K562 (cell line): ENCODE data around the gene NDC1. TPM values are rescaled to one million over a fixed set of nuclear protein-coding genes. Genes with fewer than 3 reads are reported as not detected.

ENCODE experiments used
- CBX3 ChIP-seq, 2 experiments: IDR thresholded peaks; 1 replicate in 1 of 2; 2 replicates in 1 of 2; pipeline ENCODE4 v1.6.1; 2012; ENCODE audit warnings: inconsistent platforms in 2 of 2, low read length in 2 of 2, borderline replicate concordance in 1 of 2, control low read depth in 1 of 2
- HDAC6 ChIP-seq: IDR thresholded peaks from 2 replicates; pipeline ENCODE4 v1.6.1; 2012; ENCODE audit warnings: low read depth, mild to moderate bottlenecking, control low read depth, inconsistent platforms, low read length, moderate library complexity
- HDAC8 ChIP-seq: fragments of 450-650 bp; IDR thresholded peaks from 2 replicates; pipeline ENCODE4 v1.6.1; 2016; ENCODE audit warnings: mild to moderate bottlenecking, missing genetic modification characterization, moderate library complexity, missing compliant biosample characterization
- HDGF ChIP-seq: fragments of 450-650 bp; IDR thresholded peaks from 2 replicates; pipeline ENCODE4 v1.6.1; 2016
- ILK ChIP-seq: fragments of 450-650 bp; IDR thresholded peaks from 2 replicates; pipeline ENCODE4 v1.6.1; 2016; ENCODE audit warnings: missing genetic modification characterization, low read depth, mild to moderate bottlenecking, missing compliant biosample characterization, moderate library complexity, borderline replicate concordance
- KAT2B ChIP-seq: IDR thresholded peaks from one replicate; pipeline ENCODE4 v1.6.1; 2012; ENCODE audit warnings: low read depth, mild to moderate bottlenecking, control low read depth, inconsistent platforms, low read length, moderate library complexity
- MAZ ChIP-seq, 2 experiments: fragments of 450-650 bp in 1 of 2; sonication (generic) in 1 of 2; formaldehyde crosslinking; IDR thresholded peaks in 1 of 2; conservative IDR thresholded peaks in 1 of 2; 2 replicates each; pipeline versions ENCODE4 v1.4.0 to v1.5.0; 2020; ENCODE audit warnings: mild to moderate bottlenecking in 1 of 2, missing genetic modification reagents in 1 of 2
- NCOA1 ChIP-seq: fragments of 450-650 bp; IDR thresholded peaks from 2 replicates; pipeline ENCODE4 v1.6.1; 2016; ENCODE audit warnings: low read depth
- NCOA4 ChIP-seq: fragments of 450-650 bp; IDR thresholded peaks from 2 replicates; pipeline ENCODE4 v1.6.1; 2018; ENCODE audit warnings: mild to moderate bottlenecking; ENCODE audit not compliant: partially characterized antibody
- SIRT6 ChIP-seq: IDR thresholded peaks from one replicate; pipeline ENCODE4 v1.6.1; 2012; ENCODE audit warnings: low read depth, mild to moderate bottlenecking, control low read depth, inconsistent platforms, low read length, moderate library complexity
- SPI1 ChIP-seq: IDR thresholded peaks from 2 replicates; pipeline ENCODE4 v1.6.1; 2011; ENCODE audit warnings: low read depth, low read length, control low read depth, borderline replicate concordance
- TAF15 ChIP-seq: fragments of 200-400 bp; formaldehyde crosslinking; IDR thresholded peaks from 2 replicates; pipeline ENCODE4 v1.6.1; 2017; ENCODE audit warnings: mild to moderate bottlenecking, low read depth, low read length, moderate library complexity
- ZNF143 ChIP-seq: sonication (generic); formaldehyde crosslinking; IDR thresholded peaks from 2 replicates; pipeline ENCODE4 v1.9.0; 2022; ENCODE audit warnings: mild to moderate bottlenecking, missing genetic modification reagents
- ZNF766 ChIP-seq: fragments of 200-800 bp; sonication (Bioruptor generic); conservative IDR thresholded peaks from 2 replicates; pipeline ENCODE4 v1.6.1; 2016; ENCODE audit warnings: missing genetic modification characterization, missing compliant biosample characterization
- polyA plus RNA-seq, 8 experiments: library from polyadenylated mRNA; depleted of rRNA in 4 of 8; stranded (reverse) in 5 of 8; unstranded in 3 of 8; fragments of >200 nt; fragmentation: Nextera tagmentation in 2 of 8; fragmentation: Illumina TruSeq in 1 of 8; extraction: Ambion mirVana in 2 of 8; extraction: Trizol in 1 of 8; gene quantifications; 2 replicates each; pipeline versions ENCODE4 v1.2.1 to v1.2.3, GENCODE V29; 2011 to 2014; ENCODE audit warnings: inconsistent platforms in 1 of 8, missing spikeins in 1 of 8
- total RNA-seq, 7 experiments: library from RNA; depleted of rRNA in 6 of 7; stranded (reverse); fragments of >200 nt in 6 of 7; fragmentation: Illumina TruSeq in 2 of 7; extraction: Trizol in 2 of 7; gene quantifications; 2 replicates each; pipeline versions ENCODE4 v1.2.1 to v1.2.3, GENCODE V29; 2011 to 2021; ENCODE audit warnings: low replicate concordance in 1 of 7
- TF ChIP-seq, protein P1 (sequence below): fragments of 250-450 bp; sonication (Bioruptor Pico); IDR thresholded peaks from 2 replicates; pipeline ENCODE4 v1.8.0; 2021; ENCODE audit warnings: moderate library complexity, mild to moderate bottlenecking, inconsistent platforms
- TF ChIP-seq, protein P2 (sequence below): fragments of 250-450 bp; sonication (Bioruptor Pico); IDR thresholded peaks from 2 replicates; pipeline ENCODE4 v1.5.0; 2022; ENCODE audit warnings: mild to moderate bottlenecking
- TF ChIP-seq, protein P3 (sequence below): IDR thresholded peaks from 2 replicates; pipeline ENCODE4 v1.6.1; 2011; ENCODE audit not compliant: insufficient read length; ENCODE audit errors: extremely low read depth
- TF ChIP-seq, protein P4 (sequence below): fragments of 250-450 bp; sonication (Bioruptor Pico); IDR thresholded peaks from 2 replicates; pipeline ENCODE4 v1.4.0; 2020; ENCODE audit warnings: mild to moderate bottlenecking, moderate library complexity, borderline replicate concordance
- TF ChIP-seq, protein P5 (sequence below): fragments of 200-400 bp; formaldehyde crosslinking; IDR thresholded peaks from 2 replicates; pipeline ENCODE4 v1.6.1; 2017; ENCODE audit warnings: mild to moderate bottlenecking, low read depth, low read length, moderate library complexity

NDC1 gene
- total and polyA plus RNA-seq, 9 of the 15 experiments (the other 6 are each of a cell fraction or from before 2014, with no cell fraction given): 26.9 to 102 (median 64.5) TPM

DNA sequence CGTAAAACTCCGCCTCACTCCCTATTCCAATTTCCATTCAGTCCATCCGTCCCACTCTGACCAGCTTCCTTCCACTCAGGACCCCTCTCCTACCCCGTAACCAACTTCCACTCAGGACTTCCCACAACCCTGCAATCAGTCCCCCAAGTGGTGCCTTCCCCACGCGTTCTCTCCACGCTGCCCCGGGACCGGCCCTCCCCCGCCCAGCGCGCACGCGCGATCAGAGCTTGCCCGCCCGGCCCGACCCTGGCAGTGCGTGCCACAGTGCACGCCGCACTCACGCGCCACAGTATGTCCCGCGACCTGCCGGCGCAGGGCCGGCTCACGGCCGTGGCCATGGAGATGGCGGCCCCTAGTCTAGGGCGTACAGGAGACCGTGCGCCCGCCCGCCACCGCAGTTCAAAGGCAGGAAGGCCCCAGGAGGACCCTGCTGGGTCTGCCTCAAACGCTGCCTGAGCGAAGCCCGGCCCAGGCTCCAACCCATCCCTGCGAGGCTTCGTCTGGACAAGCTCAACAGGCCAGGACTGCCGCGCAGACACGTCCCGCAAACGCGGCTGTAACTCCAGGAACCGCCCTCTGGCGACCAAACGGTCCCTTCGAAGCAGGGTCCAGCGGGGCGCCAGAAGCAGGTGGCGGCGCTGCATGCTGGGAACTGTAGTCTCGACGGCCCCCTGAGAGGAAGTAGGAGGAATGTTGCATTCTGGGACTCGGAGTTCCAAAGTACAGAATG is at the start of gene NDC1 (continued):
- TF ChIP-seq, protein P1, sequence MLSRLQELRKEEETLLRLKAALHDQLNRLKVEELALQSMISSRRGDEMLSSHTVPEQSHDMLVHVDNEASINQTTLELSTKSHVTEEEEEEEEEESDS (CRISPR knock-in tag): no peak
- TF ChIP-seq NCOA4 (no peak), KAT2B (no peak), HDGF (no peak), ZNF143 (CRISPR knock-in tag) (peak; percentile 100), MAZ (CRISPR knock-in tag; conservative IDR thresholded peaks at IDR 0.05 in 1 of 2, IDR thresholded peaks at IDR 0.05 in 1 of 2) (peak; percentile 88 to 91), SPI1 (peak; percentile 98), ILK (no peak), TAF15 (no peak), HDAC6 (no peak), NCOA1 (no peak), SIRT6 (no peak), CBX3 (IDR thresholded peaks at IDR 0.05; ENCODE audit: borderline replicate concordance in 1 of 2, low read length in 2 of 2) (peak in 1 of 2 experiments; percentile 79; a peak in 1 of 3 replicates), HDAC8 (tag) (peak; percentile 95), ZNF766 (CRISPR knock-in tag) (no peak; the same call in 1 of the 2 replicates)
- TF ChIP-seq, protein P2, sequence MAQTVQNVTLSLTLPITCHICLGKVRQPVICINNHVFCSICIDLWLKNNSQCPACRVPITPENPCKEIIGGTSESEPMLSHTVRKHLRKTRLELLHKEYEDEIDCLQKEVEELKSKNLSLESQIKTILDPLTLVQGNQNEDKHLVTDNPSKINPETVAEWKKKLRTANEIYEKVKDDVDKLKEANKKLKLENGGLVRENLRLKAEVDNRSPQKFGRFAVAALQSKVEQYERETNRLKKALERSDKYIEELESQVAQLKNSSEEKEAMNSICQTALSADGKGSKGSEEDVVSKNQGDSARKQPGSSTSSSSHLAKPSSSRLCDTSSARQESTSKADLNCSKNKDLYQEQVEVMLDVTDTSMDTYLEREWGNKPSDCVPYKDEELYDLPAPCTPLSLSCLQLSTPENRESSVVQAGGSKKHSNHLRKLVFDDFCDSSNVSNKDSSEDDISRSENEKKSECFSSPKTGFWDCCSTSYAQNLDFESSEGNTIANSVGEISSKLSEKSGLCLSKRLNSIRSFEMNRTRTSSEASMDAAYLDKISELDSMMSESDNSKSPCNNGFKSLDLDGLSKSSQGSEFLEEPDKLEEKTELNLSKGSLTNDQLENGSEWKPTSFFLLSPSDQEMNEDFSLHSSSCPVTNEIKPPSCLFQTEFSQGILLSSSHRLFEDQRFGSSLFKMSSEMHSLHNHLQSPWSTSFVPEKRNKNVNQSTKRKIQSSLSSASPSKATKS (CRISPR knock-in tag): no peak
- TF ChIP-seq, protein P3, sequence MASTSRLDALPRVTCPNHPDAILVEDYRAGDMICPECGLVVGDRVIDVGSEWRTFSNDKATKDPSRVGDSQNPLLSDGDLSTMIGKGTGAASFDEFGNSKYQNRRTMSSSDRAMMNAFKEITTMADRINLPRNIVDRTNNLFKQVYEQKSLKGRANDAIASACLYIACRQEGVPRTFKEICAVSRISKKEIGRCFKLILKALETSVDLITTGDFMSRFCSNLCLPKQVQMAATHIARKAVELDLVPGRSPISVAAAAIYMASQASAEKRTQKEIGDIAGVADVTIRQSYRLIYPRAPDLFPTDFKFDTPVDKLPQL: no peak
- TF ChIP-seq, protein P4, sequence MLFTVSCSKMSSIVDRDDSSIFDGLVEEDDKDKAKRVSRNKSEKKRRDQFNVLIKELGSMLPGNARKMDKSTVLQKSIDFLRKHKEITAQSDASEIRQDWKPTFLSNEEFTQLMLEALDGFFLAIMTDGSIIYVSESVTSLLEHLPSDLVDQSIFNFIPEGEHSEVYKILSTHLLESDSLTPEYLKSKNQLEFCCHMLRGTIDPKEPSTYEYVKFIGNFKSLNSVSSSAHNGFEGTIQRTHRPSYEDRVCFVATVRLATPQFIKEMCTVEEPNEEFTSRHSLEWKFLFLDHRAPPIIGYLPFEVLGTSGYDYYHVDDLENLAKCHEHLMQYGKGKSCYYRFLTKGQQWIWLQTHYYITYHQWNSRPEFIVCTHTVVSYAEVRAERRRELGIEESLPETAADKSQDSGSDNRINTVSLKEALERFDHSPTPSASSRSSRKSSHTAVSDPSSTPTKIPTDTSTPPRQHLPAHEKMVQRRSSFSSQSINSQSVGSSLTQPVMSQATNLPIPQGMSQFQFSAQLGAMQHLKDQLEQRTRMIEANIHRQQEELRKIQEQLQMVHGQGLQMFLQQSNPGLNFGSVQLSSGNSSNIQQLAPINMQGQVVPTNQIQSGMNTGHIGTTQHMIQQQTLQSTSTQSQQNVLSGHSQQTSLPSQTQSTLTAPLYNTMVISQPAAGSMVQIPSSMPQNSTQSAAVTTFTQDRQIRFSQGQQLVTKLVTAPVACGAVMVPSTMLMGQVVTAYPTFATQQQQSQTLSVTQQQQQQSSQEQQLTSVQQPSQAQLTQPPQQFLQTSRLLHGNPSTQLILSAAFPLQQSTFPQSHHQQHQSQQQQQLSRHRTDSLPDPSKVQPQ (CRISPR knock-in tag): no peak
- TF ChIP-seq, protein P5, sequence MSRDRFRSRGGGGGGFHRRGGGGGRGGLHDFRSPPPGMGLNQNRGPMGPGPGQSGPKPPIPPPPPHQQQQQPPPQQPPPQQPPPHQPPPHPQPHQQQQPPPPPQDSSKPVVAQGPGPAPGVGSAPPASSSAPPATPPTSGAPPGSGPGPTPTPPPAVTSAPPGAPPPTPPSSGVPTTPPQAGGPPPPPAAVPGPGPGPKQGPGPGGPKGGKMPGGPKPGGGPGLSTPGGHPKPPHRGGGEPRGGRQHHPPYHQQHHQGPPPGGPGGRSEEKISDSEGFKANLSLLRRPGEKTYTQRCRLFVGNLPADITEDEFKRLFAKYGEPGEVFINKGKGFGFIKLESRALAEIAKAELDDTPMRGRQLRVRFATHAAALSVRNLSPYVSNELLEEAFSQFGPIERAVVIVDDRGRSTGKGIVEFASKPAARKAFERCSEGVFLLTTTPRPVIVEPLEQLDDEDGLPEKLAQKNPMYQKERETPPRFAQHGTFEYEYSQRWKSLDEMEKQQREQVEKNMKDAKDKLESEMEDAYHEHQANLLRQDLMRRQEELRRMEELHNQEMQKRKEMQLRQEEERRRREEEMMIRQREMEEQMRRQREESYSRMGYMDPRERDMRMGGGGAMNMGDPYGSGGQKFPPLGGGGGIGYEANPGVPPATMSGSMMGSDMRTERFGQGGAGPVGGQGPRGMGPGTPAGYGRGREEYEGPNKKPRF: no peak
